Measurements from ENCODE around the gene SRSF4. TPM values are rescaled to one million over a fixed set of nuclear protein-coding genes. Genes with fewer than 3 reads are reported as not detected.
"Not testable (repeated sequence)": the region's sequence is repeated elsewhere in the genome, so short reads cannot be mapped to it uniquely, and the experiment has no call there.

Gene SRSF4
- total RNA-seq, 2 donors from 2014 or later = 62.9 to 77.8 TPM

DNA sequence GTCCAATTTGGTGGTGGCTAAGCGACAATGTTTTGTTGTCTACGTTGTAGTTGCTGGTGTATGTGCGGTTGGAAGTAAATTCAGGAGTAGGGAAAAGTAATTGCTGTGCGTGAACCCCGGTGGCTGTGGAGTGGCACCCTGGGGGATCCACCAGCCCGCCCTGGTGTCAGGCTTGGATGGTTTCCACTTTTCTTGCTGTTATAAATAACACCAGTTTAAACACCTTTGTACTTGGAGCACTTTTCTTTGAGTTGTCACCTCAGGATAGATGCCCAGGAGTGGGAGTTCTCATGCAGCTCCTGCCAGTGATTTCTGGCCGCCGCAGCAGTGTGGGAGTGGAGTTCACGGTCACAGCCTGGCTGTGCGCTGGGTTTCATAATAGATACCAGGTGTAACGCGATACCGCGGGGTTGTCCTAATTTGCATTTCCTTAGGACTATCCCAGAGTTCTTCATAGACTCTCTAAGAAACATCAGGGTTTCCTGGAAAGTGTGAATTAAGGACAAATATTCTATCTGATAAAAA is 45.2 kb downstream of the SRSF4 start:
- intact Hi-C loops (cut with DNase I) = no loop called here
- no peak for DNase-seq (ENCODE audit: low spot score)

DNA sequence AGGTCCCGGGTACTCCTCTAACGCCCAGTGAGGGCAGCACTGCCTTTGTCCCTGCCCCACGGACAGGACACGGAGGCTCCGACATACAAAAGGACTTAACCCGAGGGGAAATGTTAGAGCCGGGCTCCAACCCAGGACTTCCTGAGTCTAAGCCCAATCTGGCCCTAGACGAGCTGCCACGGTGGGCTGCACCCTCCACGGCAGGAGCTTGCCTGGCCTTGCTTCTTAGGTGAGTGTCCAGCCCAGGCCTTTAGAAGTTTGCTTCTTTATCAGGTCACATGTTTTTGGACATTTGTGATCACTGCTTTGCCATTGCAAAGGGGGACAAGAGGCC is 47.0 kb downstream of the SRSF4 start:
- DNase-seq (ENCODE audit: low spot score) = no peak
- intact Hi-C loops (cut with DNase I) = no loop called here

DNA sequence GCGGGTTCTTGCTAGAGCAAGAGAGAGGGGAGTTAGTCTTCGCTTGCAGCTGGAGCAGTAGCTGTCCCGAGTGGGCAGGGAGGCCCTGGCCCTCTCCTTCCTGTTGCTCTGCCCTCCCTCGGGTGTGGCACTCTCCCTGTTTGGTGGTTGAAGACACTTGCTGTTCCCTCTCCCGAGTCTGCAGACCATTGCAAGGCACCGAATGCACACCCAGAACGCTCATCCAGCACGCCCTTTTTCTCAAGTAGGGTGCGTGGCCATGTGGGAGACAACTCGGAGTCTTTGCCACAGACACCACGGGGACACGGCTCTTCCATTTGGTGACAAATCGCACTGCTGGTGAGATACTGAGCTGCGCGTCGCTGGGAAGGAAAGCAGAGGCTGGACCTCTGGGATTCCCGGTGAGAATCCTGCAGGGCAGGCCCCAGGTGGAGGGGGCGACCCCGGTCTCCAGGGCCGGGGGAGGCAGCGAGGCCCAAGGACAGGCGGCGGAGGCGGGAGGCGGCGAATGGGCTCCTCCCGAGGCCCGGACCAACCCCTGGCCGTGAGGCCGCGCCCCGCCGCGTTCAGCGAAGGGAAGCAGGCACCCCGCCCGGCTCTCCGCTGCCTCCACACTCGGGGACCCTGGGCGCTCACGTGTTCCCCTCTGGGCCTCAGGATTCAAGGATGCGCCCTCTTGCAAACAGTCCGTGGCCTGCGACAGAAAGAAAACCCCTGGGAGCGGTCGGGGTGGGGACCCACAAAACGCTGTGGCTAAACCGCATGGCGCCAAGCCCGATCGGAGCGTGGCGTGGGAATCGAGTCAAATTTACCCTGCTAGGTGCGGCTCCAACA is 47.6 kb downstream of the SRSF4 start:
- no peak for DNase-seq (ENCODE audit: low spot score)

DNA sequence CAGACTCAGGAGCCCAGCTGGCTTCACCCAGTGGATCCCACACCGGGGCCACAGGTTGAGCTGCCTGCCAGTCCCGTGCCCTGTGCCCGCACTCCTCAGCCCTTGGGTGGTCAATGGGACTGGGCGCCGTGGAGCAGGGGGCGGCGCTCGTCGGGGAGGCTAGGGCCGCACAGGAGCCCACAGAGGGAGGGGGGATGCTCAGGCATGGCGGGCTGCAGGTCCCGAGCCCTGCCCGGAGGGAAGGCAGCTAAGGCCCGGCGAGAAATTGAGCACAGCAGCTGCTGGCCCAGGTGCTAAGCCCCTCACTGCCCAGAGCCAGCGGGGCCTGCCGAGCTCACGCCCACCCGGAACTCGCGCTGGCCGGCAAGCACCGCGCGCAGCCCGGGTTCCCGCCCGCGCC is 50.6 kb downstream of the SRSF4 start:
- intact Hi-C loops (cut with DNase I) = not testable (repeated sequence)

More for the DNA sequence above, 47.6 kb downstream of the SRSF4 start:
- intact Hi-C loops (cut with DNase I) = no loop called here

DNA sequence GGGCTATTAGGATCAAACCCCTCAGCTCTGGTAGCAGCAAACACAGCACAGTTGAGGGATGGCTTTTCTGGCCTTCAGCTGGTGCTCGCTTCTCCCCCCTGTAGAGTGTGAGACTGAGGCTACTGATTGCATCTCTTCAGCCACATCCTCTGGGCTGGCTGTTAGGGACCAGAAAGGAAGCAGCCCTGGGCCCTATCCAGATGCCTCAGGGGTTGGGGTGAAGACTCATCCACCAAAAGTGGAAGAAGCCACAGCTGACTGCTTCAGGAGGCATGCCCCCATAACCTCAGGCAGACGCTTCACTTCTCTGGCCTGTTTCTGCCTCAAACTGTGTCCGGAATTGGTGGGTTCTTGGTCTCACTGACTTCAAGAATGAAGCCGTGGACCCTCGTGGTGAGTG is 51.8 kb downstream of the SRSF4 start:
- DNase-seq (ENCODE audit: low spot score) = no peak
- intact Hi-C loops (cut with DNase I) = loop anchor here in 1 of 2 donors (10.0 kb wide), 1 partner anchor 45 kb away; no protein-coding TSS in a partner anchor

More for the DNA sequence above, 50.6 kb downstream of the SRSF4 start:
- DNase-seq (ENCODE audit: low spot score) = not testable (repeated sequence)

DNA sequence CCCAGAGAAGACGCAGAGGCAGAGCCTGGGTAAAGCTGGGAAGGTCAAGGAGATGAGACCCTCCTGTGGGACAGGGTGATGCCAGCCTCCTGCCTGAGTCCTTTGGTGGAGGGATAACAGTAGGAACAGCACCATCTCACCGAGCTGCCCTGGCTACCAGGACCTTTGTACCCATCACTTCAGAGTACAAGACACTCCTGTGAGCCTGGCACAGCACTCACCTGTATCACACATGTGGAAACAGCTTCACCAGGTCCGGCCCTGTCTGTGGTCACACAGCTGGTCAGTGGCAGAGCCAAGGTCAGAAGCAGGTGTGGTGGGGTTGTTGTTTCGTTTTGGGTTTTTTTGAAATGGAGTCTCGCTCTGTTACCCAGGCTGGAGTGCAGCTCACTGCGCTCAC is 53.0 kb downstream of the SRSF4 start:
- DNase-seq (ENCODE audit: low spot score) = no peak
- intact Hi-C loops (cut with DNase I) = loop anchor here in 1 of 2 donors (10.0 kb wide), 1 partner anchor 46 kb away; no protein-coding TSS in a partner anchor

DNA sequence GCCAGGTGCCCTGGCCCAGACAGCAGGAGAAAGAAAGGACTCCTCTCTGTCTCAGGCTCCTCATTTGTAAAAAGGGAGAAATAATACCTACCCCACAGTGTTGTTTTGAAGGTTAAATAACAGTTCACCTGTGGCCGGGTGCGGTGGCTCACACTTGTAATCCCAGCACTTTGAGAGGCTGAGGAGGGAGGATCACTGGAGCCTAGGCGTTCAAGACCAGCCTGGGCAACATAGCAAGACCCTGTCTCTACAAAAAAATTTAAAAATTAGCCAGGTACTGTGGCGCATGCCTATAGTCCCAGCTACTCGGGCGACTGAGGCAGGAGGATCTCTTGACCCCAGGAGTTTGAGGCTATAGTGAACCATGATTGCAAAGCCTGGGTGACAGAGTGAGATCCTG is 55.5 kb downstream of the SRSF4 start:
- intact Hi-C loops (cut with DNase I) = loop anchor here in 1 of 2 donors (10.0 kb wide), 1 partner anchor 49 kb away; no protein-coding TSS in a partner anchor
- DNase-seq (ENCODE audit: low spot score) = no peak

DNA sequence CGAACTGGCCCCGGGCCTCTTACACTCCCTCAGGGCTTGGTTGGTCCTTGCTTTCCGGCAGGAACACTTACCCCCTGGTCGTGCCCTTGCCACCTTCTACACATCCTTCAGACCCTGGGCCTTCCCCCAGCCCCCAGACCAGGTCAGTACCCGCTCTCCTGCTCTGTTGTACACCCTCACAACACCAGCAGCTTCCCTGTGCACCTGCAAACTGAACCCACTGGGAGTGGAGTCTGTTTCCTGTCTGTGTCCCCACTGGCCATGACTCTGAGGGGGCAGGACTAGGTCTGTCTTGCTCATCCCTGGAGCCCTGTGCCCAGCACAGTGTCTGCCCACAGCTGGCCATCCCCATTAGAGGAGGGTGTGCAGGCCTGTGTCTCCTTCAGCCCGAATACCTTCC is 55.9 kb downstream of the SRSF4 start:
- DNase-seq (ENCODE audit: low spot score) = no peak

DNA sequence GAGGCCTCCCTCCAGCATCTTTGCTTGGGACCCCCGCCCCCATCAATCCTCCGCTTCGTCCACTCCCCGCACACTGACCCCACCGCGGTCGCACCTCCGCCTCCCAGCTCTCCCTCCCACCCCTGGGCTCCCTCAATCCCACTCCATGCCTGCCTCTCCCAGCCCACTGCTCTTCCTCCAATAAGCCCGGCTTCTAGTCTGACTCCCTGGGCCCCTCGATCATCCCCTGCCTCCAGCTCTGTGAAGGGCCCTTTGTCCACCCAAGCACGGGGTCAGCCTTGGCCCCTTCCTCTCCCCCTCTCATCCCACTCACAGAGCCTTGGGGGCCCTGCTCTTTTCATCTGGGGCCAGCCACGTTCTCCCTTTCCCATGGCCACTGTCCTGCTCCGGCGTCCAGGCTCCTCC is 56.5 kb downstream of the SRSF4 start:
- no peak for DNase-seq (ENCODE audit: low spot score)
- intact Hi-C loops (cut with DNase I) = loop anchor here in 1 of 2 donors (10.0 kb wide), 1 partner anchor 50 kb away; no protein-coding TSS in a partner anchor

More for the DNA sequence above, 55.9 kb downstream of the SRSF4 start:
- intact Hi-C loops (cut with DNase I) = loop anchor here in 1 of 2 donors (10.0 kb wide), 1 partner anchor 49 kb away; no protein-coding TSS in a partner anchor

DNA sequence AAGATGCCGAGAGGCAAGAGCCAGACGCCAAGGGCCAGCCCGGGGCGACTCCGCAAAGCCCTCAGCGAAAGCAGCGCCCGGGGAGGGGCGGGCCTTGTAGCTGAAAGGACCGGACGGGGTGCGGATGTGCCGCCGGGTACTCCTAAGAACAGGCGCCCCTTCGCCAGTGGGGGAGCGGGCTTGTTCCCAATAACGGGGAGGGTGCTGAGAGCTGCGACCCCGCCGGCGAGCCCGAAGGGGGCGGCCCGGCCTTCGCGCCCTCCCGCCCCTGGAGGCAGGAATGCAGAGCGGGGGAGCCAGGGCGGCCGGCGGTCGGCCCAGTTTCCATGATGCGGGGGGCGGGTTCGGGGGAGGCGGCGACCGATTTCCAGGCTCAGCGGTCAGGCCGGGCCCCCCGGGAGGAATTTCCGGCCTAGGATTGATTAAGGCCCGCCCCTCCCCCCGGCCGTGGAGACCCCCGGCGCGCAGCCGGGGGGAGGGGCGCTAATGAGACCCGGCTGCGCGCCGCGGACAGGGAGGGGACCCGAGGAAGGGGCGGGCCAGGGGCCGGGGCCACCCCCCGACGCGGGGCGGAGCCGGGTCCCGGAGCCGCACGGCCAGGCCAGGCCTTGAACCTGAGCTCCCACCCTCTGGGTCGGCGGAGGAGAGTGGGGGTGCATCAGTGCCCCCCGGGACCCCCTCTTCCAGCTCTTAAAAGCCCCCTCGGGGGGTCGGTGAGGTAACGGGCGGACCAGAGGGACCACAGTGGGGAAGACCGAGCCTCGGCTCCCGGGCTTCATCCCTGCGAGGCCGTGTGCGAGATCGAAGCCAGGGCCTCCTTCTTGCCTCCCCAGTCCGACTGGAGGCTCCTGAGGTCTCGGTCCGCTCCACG is 57.1 kb downstream of the SRSF4 start:
- DNase-seq (ENCODE audit: low spot score) = peak; percentile 96
- intact Hi-C loops (cut with DNase I) = loop anchor here in 1 of 2 donors (10.0 kb wide), 1 partner anchor 50 kb away; no protein-coding TSS in a partner anchor

DNA sequence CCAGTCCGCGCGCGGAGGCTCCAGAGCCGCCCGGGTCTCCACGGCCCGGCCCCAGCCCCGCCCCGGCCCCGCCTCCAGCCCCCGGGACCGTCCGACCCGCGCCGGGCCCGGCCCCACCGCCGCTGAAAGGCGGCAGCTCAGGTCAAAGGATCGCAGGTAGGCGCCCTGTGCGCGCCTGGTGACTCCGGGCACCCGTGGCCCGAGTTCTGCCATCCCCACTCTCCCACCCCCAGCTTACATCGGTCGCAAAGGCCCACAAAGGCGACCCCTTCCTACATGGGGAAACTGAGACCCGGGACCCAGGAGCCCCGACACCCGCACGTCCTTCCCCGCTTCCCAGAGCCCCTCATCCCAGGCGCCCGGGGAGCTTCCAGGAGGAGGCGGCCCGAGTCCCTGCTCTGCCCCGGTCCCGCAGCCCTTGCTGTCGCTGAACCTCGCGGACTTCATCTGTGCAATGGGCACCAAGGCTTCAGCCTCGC is 57.8 kb downstream of the SRSF4 start, which contains the start of gene TMEM200B:
Gene TMEM200B, minus strand, starts transcription at position 17 of the 479 bp plus-strand sequence. CDS start 2,075 bp downstream, outside the sequence.
- no peak for DNase-seq (ENCODE audit: low spot score)
- intact Hi-C loops (cut with DNase I) = loop anchor here in 1 of 2 donors (10.0 kb wide), 1 partner anchor 51 kb away; no protein-coding TSS in a partner anchor

DNA sequence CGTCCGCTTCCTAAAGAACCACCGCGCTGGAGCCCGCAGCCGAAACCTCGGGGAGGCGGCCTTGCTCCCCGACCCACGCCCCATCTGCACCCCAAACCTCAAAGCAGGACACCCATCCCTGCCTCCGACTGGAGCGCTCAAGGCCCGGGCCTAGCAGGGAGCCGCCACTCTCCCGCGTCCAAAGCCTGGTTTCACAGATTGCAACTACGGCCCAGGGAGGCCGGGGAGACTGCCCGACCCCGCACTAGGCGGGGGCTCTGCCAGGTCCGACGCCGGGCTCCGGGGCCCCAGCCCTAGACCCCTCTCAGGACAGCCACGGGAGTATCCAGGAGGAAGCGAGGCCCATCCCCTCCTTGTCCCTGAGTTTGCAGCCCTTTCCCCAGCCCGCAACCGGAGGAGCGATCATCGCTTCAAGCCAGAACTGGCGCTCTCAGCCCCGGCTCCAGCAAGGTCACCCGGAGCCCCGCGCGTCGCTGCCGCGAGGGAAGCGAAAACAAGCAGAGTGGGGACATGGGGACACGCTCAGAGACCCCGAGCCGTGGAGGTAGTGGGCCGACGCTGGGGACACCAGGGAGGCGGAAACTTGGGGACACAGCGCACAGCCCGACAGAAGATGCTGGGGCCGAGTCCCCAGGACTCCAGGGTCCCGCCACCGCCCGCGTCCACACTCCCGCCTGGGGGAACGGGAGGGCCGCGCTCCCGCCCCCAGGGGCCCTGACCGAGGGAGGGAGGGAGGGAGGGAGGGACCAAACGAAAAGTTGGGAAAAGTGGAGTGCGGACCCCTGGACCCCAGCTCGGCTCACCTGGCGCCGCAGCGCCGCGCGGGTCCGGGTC is 58.4 kb downstream of the SRSF4 start:
- intact Hi-C loops (cut with DNase I) = loop anchor here in 1 of 2 donors (10.0 kb wide), 1 partner anchor 52 kb away; no protein-coding TSS in a partner anchor
- DNase-seq (ENCODE audit: low spot score) = no peak

DNA sequence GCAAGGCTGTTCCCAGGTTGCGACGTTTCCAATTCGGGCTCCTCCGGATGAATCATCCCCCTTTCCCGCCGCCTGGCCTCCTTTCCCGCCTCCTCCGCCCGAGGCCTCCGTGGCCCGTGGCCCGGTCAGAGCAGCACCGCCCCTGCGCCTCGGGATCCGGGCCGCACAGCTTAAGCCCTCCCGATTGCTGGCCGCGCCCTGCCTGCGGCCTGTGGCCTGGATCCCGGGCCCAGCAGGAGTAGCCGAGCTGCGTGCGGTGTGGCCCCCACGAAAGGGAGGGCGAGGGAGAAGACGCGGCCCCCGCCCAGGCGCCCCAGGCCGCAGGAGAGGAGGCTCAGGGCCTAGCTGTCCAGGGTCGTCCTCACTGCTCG is 59.0 kb downstream of the SRSF4 start:
- peak; percentile 93 for DNase-seq (ENCODE audit: low spot score)
- intact Hi-C loops (cut with DNase I) = loop anchor here in 1 of 2 donors (10.0 kb wide), 1 partner anchor 52 kb away; no protein-coding TSS in a partner anchor

DNA sequence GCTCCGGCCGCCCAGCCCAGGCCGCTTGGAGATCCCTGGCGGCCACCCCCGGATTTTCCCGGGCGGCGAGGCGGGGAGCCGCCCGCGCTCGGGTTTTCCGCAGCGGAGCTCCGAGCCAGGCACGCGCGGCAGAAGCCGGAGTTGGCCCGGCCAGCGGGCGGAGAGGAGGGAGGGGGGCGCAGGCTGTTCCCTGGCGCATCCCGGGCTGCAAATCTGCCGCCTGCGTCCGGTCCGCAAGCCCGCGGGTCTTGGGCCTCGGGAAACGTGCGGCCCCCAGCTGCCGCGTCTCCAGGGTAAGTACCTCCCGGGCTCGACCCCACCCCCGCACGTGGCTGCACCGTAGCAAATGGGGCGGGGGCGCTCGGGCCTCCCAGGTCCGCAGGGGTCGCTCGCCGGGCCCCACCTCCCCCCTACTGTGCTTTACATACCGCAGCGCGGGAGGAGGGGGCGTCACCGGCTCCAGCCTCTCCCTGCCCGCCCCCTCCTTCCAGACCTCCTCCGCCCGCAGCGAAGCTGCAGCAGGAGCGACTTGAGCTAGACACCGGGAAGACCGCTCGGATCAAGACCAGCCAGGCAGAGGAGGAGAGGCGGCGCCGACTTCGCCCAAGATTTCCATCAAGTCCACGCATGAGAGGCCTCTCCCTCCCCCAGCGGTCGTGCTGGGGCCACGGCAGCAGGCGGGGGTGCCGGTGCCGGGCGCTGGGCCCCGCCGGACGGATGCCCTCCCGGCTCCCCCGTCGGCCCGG is 59.6 kb downstream of the SRSF4 start:
- intact Hi-C loops (cut with DNase I) = loop anchor here in 1 of 2 donors (10.0 kb wide), 1 partner anchor 53 kb away; no protein-coding TSS in a partner anchor
- DNase-seq (ENCODE audit: low spot score) = peak; percentile 86

DNA sequence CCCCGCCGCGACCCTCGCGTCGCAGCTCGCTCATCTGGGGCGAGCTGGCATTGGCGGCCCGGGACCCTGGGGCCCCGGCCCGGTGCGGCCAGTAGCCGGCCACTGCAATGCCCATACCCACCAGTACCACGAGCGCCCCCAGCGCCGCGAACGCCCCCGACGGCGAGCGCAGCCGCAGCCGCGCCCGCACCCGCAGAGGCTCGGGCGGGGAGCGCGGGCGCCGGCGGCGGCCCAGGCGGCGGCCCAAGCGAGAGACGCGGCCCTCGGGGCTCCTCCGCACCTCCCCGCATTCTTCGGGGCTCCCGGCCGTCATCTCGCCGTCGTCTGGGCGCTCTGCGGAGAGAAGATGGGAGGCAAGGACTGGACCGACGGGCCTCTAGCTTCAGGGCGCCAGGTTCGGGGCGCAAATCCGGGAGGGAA is 60.2 kb downstream of the SRSF4 start:
- intact Hi-C loops (cut with DNase I) = loop anchor here in 1 of 2 donors (10.0 kb wide), 1 partner anchor 53 kb away; no protein-coding TSS in a partner anchor

DNA sequence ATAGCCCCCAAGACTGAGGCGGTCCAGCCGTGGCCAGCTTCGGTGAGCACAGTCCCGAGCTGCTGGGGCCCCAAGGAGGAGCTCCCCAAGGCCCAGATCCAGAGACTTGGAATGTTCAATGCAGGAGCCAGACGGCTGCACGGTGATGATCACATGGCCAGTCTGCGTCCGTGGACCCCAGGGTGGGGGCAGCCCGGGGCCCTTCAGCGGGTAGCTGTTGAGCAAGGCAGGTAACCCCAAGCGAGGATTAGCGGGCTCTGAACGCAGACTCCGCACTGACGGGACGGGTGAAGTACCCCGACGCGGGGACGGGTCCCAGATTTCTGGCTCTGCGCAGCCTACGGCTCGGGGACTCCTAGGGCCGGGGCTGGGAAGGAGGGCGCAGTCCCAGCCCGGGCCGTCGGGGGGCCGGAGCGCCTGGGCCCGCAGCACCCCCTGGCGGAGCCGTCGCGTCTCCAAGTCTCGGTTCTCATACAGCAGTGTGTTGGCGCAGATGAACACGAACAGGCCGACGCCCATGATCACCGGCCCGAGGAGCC is 60.7 kb downstream of the SRSF4 start:
- DNase-seq (ENCODE audit: low spot score) = peak; percentile 83
- intact Hi-C loops (cut with DNase I) = loop anchor here in 1 of 2 donors (10.0 kb wide), 1 partner anchor 54 kb away; no protein-coding TSS in a partner anchor

More for the DNA sequence above, 60.2 kb downstream of the SRSF4 start:
- no peak for DNase-seq (ENCODE audit: low spot score)

DNA sequence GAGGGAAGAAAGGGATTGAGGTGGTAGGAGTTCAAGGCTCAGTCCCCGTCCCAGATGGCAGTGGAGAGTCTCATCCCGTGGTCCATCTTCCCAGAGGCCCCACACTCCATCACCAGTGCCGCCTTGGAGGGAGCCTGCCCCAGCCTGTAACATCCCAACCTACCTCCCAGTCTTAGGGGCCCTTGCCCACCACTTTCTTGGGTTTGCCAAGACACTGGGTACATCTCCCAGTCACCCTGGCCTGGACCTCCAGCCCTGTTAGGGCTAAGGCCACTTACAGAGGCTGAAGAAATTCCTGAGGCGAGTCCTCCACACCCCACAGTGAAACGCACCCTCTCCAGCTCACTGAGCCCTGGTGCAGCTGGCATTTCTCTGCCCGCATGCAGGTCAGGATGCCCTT is 61.3 kb downstream of the SRSF4 start:
- intact Hi-C loops (cut with DNase I) = loop anchor here in 1 of 2 donors (10.0 kb wide), 1 partner anchor 54 kb away; no protein-coding TSS in a partner anchor
- DNase-seq (ENCODE audit: low spot score) = peak; percentile 54

Measured in posterior vena cava (tissue), 2 donors.